Stimulated activated CD8-positive, alpha-beta memory T cell treated with anti-CD3 and anti-CD28 coated beads, Interleukin-15, amount 100 ng/mL, for 1 hour (primary cell): ENCODE measurements around the gene TFAP2A.

Experiments used
- DNase-seq: peaks from one replicate; pipeline ENCODE4 v3.0.0-alpha.2; 2020; ENCODE audit warnings: low read depth

TFAP2A gene

DNA sequence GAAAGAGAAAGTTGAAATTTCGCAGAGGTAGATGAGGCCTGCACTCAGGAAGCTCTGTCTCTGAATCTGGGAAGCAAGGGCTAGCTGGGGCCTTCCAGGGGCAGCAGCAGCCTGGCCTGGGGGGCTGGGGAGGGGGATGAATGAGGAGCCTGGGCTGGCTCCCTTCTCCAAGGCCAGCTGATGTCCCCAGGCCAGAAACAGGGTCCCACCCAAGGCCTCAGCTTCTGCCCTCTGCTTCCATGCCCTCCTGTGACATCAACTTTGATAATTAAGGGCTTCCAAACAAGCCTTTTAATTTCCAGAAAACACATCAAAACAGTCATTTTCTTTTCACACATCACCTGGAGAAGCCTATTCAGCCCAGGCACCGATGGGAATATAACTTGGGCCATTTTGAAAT lies 15.4 kb downstream of the TFAP2A start:
- no peak for DNase-seq

DNA sequence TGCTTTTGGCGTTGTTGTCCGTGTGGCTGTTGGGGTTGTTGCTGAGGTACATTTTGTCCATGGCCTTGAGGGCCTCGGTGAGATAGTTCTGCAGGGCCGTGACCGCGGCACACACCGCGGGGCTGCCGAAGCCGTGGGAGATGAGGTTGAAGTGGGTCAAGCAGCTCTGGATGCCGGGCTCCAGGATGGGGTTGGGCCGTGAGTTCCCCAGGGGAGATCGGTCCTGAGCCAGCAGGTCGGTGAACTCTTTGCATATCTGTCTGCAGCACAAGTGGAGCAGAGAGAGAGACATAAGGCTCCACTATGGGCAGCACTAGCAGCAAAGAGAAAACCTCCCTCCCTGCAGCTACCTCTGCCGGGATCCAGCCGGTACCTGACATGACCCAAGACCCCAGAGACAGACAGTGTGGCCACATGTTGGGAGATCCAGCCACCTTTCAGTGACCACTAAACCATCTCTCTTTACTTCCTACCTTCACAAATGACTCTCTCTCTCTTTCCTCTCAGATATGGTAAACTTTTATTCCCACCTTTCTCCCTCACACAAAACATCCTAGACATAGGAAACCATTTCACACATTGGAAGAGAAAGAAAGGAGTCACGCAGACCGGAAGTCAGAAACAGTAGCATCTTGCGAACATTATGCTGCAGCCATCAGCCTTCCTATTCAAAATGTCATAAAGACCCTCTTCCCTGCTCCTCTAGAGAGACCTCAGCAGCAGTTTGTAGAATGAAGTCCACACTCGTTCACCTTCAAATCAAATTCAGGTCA lies 16.2 kb downstream of the TFAP2A start:
- DNase-seq = no peak

DNA sequence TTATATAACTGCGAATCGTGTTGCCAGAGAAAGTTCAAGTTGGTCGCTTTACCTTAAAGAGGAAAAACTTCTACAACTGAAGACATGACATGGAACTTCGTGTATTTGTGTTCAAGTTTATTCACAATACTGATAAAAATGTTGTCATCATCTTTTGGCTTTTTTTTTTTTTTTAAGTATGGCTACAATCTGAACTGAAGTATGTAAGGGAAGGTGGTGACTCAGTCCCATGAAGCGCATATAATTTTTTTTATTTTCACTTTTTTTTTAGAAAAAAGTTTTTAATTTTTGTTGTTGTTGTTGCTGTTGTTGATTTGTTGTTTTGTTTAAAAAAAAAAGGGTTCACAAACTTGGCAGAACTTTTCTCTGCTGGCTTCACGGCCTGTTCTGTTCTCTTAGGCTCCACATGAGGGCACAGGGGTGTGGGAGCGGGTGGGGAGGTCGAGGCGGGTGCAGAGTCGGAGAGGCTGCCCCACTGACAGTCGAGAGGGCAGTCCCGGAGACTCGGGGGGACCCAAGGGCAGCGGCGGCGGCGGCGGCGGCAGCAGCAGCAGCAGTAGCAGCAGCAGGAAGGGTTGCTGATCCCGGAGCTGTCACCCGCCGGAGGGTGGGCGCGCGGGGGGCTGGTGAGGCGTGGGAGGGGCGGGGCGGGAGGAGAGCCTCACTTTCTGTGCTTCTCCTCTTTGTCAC lies 17.0 kb downstream of the TFAP2A start:
- DNase-seq = no peak

DNA sequence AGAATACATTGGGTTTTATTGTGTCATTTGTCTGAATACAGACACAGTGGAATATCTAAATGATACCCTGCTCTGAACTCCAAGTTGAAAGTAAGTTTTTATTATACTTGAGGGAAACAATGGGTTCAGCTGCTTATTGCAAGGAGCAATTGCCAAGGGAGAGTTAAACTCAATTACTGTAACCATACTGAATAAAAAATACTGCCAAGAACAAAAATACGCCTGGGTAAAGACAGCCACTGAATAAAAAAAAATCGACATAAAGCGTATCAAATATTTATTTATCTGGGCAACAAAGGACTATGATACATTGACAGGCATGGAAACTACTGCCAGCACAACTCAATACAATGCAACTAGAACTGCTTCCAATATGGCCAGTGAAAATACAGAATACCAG lies 18.1 kb downstream of the TFAP2A start:
- no peak for DNase-seq

DNA sequence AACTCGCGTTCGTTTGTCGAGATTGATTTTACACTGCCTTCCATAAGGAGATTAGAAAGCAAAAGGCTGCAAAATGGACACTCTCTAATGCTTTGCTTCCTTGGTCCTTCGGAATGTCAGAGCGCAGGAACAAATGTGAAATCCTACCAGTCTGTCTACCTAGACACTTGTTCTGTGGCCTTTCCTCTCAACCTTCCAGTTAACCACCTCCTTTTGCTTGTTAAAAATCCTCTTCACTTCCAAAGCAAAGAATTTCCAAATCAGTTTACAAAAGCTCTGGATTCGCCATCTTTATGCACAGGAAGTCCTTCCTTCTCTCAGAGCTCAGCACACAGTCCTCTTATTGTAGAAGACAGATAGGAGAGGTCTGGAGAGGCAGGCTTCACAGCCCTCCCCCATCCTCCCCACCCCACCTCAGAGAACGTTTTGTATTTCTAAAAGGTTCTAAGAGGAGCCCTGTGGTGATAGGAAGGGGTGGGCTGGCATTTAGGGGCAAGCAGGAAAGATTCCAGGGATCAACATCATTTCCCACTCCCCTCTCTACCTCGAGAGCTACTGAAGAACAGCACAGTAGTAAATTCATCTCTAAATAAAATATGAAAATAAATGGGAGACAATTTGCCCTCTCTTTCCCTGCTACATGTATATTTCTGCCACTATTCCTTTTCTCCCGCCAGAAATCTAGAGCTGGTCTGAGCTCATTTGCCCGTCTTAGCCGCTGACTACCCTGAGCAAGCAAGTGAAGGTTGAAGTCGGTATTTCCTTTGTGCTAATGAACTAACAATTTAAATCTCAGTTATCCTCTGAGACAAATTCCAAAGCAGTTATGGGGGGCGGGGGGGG lies 18.9 kb downstream of the TFAP2A start:
- DNase-seq = no peak

DNA sequence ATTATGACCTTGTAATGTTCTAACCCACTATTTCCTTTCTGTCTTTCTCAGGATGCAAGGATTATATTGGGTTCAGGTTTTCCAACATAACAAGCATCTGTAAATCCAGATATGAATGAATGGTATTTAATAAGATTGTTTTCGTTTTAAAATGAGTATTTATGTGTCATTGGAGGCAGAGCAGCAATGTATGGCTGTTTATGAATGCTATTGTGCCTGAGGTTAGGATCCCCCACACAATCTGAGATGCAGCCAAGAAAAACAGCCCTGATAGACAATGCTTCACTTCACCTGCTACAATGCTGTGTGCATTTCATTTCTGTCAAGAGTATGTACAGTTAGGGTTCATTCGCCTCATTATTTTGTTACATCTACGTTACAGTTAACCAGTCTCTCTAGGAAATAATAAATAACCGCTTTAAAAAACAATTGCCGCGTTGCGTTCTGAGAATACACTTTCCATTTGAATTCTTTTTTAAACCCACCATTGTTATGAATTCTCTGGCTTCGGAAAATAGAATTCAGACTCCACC lies 19.6 kb downstream of the TFAP2A start:
- DNase-seq = no peak

DNA sequence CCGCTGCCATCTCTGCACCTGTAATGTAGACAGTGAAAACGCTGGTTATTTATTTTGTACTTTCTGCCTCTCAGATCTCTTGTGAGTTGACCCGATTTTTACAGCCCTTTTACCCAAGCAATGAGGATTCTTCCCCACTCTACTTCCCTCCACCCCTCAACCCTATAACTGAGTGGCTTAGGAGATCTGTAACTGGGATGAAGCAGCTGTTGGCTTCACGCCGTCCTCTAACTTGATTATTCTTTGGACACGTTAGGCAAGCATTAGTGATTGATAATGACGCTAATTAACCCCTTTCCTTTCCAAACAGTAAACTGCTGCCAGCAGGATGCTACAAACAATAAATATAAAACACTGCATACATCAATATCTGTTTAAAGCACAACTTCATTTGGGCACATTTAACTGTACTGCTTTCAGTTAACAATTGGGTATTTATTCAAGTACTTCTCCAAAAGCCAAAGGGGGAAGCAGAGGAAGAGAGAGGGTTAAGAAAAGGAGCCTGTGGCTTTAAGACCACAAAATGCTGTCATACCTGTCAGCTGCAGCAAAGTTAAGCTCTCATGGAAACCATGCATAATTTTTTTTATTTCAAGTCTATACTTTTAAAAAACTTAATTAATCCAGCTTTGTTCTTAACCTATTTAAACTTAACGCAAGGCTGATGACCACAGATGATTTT lies 21.2 kb downstream of the TFAP2A start:
- DNase-seq = no peak

DNA sequence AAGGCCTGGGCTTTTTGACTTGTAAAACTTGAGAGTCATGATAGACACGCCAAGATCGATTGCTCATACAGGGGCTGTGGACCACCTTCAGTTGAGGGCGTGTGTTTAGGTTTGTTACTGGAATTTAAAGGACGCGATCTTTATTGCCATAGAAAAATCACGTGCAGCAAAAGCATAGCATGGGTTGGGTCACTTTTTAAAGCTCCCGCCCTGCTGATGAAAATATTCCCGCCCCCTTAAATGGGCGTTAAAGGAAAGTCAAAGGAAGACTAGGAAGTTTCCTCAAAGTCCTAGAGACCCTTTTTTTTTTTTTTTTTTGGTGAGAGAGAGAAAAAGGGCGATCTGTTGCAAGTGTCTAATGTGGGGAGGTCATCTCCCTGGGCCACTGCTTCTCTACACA lies 23.1 kb downstream of the TFAP2A start:
- DNase-seq = no peak

DNA sequence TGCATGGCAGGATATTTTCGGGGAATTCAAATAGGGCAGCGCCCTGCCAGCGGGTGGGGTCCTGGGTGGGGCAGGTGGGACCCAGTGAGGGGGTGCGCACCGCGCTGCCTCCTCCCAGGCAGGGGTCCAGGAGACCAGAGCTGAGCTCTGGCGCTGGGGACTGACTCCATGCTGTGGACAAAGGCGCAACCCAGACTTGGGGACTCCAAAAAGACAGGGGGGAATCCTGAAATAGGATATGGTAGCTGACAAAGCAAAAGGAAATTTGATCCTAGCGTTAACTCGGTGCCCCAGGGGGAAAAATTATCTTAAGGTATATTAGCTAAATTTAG lies 23.6 kb downstream of the TFAP2A start:
- no peak for DNase-seq

DNA sequence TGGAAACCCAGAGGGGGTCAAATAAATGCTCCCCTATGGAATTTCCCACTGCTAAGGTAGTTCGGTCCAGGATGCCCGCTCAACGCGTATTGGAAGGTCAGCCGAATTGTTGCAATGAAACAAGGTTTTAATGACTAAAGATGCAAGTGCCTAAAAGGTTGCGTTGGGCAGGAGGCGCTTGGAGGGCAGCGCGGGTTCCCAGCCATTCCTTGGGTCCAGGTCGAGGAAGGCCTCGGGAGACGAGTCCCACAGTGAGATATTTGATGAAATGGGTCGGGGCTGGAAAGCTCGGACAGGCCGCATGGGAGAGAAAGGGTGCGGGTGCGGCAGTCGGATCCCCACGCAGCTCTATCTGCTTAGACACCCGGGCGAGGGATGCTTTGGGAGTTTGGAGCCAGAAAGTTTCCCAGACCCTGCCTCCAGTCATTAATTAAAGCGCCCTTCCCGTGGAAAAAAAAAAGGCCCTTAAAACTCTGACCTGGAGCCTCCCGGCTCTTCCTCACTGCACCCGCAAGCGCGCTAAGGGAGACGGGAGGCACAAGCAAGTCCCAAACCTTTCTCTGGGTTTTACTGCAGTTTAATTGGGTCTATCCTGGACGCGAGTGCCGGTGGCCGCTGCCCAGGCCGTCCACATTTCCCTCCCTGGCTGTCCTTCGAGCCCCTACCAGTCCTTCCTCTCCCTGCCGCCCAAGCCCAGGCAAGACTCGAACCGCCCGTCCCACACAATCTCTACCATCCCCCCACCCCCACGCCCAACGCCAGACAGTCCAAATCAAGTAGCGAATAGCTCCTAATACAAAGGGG lies 24.2 kb downstream of the TFAP2A start:
- DNase-seq = no peak

DNA sequence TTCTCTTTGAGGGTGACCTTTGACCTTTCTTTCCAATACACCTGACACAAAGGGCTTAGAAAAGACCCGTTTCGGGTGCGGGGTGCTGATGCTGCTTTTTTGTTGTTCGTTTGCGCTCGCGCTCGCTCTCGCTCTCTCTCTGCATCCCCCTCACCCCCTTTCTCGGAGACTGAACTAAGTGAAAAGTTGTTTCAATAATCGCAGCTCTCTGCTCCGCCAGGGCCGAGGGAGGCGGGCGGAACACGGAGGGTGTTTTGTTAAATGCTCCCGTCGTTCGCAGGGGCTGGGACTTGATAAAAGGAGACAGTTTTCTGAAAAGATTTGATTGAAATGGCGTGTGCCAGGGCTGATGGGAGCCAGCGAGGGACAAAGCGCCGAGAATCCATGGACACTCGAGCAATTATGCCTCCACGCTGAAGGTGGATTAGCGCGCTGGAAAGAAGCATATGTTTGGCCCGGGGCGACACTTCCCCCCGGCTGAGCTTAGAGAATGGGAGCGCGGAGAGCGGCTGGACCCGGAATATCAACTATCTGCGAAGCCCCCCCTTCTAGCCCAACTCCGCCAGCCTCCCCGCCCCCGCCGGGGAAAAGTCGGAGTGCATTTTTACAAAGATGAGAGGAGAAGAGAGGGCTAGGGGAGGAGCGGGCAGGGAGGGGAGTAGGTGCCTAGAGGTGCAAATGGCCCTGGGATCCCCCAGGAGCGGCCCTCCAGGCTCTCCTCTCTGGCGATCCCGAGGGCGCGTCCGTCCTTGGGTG lies 25.0 kb downstream of the TFAP2A start:
- no peak for DNase-seq

DNA sequence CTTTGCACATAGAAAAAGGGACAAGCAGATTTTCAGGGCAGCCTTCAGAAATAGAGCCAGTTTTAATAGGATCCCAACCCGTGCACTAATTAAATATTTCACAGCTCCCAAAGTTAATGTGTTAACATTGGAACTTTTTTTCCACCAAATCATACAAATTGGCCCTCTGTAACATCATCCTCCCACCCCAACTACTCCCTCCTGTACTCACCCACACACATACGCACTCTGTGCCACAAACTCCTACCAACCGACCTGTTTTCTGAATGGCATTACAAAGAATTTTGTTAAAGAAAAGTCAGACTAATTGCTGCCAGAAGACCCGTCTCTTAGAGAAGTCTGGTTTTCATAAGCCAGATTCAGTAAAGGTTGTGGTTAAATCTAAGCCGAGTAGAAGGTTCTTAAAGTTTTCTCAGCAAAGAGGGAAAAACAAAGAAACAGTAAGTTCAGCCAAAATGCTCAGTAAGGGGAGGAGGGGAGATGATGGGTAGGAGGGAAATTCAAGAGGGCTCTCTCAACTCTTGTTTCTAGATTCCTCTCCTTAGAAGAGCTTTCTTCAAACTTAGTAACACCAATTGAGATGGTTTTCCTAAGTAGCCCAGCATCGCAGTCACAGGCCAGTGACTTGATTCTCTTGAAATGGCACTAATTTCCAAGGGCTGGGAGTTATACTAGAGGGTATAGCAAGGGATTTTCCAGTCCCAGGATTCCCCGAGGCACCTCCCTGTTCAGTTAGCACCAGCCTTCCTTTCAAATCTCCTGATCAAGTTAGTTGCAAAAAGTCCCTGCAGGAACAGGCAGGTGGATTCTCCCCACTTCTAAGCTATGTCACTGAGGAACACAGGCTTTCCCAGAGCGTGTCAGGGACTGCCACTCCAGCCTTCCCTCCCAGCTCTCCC lies 27.9 kb downstream of the TFAP2A start:
- no peak for DNase-seq

DNA sequence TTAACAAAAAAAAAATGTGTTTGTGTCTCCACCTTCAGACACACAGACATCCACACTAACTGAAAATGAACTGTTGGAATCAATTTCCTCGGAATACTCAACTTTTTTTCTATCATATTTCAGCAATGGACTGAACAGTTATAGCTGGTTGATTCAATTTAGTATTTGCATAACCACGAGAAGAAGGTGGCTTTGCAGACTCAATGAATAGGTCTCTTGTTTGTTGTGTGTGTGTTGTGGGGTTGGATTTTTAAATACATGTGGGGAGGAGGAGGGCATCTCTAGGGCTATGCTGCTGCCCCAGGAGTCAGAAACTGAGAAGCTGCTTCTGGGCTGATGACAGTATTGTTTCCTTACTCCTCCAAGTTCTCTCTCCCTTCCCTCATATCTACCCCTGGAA lies 28.7 kb downstream of the TFAP2A start:
- DNase-seq = no peak

DNA sequence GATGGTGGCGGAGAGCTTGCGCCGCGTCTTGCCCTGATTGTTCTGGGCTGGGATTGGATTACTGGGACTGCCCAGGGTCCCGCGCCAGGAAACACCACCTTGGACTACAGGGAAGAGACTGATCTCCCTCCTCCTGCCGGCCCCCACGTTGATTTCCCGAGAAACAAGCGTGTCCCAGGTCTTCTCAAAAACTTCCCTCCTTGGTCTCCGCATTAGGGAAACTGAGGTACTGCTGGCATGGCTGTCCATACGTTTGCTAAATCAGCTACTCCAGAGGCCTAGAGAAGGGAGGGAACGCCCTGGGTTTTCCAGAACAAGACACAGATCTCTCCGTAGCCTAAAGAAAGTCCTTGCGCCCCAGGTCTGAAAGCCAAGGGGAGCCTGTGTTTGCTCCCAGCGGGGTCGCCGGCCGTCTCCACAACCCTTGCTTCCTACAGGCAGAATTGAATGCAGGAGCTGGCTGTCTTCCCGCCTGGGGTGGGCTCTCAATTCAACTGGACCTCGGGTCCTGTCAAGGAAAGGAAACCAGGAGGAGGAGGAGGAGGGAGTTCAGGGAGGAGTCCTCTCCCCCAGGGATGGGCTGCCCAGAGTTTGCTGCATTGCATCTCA lies 29.2 kb downstream of the TFAP2A start:
- DNase-seq = no peak

DNA sequence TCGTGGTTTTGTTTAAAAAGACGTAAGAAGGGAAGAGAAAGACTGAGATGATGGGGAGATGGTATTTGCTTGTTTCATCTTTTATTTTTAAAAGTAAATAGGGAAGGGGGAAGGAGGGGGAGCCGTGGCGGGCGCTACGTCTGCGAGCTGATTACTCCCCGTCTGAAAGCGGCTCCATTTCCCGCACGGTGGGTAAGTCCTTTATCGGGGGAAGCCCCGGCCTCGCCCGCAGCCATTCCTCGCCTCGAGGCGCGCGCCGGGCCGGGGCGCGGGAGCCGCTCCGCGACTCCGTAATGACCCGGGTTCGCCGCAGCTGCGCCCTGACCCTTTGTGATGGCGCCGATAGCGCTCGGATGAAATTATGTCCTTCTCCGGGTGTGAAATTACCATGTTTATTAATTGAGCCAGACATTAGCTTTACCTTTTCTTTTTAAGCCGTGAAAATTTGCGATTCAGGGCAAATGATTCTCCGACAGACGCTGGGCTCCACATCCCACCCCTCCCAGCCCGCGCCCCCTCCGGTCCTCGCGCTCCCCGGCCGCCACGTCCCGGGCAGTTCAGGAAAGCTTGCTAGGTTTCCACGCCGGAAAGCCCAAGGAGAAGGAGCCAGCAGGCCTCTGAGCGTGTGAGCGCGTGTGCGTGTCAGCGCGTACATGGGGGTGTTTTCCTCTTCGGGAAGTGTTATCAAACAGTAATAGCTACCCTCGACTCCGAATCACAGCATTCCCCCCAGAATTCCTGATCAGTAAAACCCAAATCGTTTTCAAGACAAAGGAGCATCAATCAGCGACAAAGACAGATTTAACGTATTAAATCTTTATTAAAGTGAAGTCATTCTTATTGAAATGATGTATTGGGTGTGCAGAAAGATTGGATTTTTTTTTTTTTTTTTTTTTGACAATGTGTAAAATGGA lies 30.0 kb downstream of the TFAP2A start:
- DNase-seq = no peak

DNA sequence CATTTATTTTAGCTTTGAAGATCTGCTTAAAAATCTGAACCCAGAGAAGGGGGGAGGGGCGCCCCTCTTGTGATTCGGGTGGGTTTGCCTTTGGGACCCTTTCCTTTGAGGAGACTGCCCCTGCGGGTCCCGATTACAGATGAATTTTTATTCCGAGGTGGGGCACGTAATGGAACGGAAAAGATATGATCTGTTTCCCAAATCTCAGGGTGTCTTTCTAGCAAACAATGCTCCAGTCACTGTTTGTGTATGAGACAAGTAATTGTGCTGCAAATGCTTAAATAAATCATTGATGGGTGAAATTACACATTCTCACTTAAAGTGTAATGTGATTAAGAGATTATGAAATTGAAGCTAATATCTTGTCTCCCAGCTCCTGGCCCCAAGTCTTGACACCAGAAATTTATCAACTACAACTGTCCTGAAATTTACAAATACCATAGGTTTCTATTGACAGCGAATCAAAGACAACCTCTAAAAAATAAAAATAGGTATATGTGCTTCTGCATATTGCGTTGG lies 30.7 kb downstream of the TFAP2A start:
- no peak for DNase-seq

DNA sequence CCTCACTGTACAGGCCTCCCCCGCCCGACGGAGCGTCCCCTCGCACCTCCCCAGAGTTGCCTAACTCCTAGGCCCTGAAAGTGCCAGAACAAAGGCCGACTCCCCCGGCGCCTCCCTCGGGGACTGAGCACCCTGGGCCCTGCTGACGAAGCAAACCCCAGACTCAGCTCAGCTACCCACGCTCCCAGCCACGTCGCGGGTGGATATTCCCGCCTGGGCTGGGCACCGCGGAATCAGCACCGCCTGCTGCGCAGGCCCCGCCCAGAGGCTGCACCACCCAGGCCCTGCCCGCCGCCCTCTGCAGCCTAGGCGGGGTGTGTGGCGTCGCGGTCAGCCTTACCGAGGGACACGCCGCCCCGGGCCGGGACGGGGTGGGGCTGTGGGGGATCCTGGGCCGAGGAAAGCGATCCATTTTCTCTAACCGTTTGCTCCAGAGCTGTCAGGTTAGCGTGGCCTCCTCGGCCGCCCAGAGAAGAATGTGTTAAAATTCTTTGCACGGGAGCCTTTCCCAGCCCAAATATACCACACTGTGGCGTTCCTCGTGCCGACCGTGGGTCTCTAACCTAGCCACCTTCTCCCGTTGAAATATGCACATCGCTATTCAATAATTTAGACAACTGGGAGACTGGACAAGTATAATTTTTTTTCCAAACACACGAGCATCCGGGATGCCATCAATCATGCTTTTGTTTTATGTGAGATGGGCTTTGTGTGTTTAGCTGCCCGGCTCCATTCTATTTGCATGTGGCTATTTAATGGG lies 31.4 kb downstream of the TFAP2A start:
- no peak for DNase-seq
